GM18951 (cell line): ENCODE data around the gene ADGRL1.

Experiments
- POLR2A ChIP-seq: IDR thresholded peaks from 4 replicates; pipeline ENCODE4 v1.6.1; 2011; ENCODE audit warnings: mild to moderate bottlenecking; ENCODE audit not compliant: insufficient read length, insufficient read depth; ENCODE audit errors: extremely low read depth
- in situ Hi-C: fragments of 300-500 bp; cut with MboI; formaldehyde crosslinking; loops from one replicate; pipeline ENCODE4 v1.12.0; 2022; ENCODE audit warnings: low sequenced_read_pairs, mixed read lengths, inconsistent platforms; ENCODE audit not compliant: unreplicated experiment

ADGRL1 gene

GRCh38 chr19:14164082-14164481, 41.9 kb downstream of the ADGRL1 start:
- in situ Hi-C loops, result no loop called here
- no peak for TF ChIP-seq POLR2A

- in situ Hi-C loops, result no loop called here
- no peak for TF ChIP-seq POLR2A
These were observed 43.1 kb downstream of the ADGRL1 start for GRCh38 chr19:14162871-14163297.

- in situ Hi-C loops, result no loop called here
- TF ChIP-seq POLR2A, result no peak
These were observed 44.7 kb downstream of the ADGRL1 start for GRCh38 chr19:14161305-14161704.

- in situ Hi-C loops, result no loop called here
- no peak for TF ChIP-seq POLR2A
These were observed 45.8 kb downstream of the ADGRL1 start for GRCh38 chr19:14160017-14160703.

- in situ Hi-C loops, result no loop called here
- TF ChIP-seq POLR2A, result no peak
These were observed 46.9 kb downstream of the ADGRL1 start for GRCh38 chr19:14159059-14159458.

- TF ChIP-seq POLR2A, result no peak
- in situ Hi-C loops, result no loop called here
These were observed 47.5 kb downstream of the ADGRL1 start for GRCh38 chr19:14158276-14159023.

GRCh38 chr19:14156971-14157717, 48.8 kb downstream of the ADGRL1 start:
- in situ Hi-C loops, result no loop called here
- no peak for TF ChIP-seq POLR2A

GRCh38 chr19:14156122-14156521, 49.8 kb downstream of the ADGRL1 start:
- TF ChIP-seq POLR2A, result no peak
- in situ Hi-C loops, result no loop called here

GRCh38 chr19:14155371-14155770, 50.6 kb downstream of the ADGRL1 start:
- in situ Hi-C loops, result no loop called here

GRCh38 chr19:14152713-14153112, 53.3 kb downstream of the ADGRL1 start:
- TF ChIP-seq POLR2A, result no peak
- in situ Hi-C loops, result no loop called here

More at GRCh38 chr19:14155371-14155770, 50.6 kb downstream of the ADGRL1 start:
- TF ChIP-seq POLR2A, result no peak

GRCh38 chr19:14150770-14151661, 55.0 kb downstream of the ADGRL1 start:
- TF ChIP-seq POLR2A, result no peak
- in situ Hi-C loops, result no loop called here

- in situ Hi-C loops, result no loop called here
- no peak for TF ChIP-seq POLR2A
These were observed 55.8 kb downstream of the ADGRL1 start for GRCh38 chr19:14150041-14150769.
